ENCODE measurements around the gene GPD2.

GPD2 gene

DNA sequence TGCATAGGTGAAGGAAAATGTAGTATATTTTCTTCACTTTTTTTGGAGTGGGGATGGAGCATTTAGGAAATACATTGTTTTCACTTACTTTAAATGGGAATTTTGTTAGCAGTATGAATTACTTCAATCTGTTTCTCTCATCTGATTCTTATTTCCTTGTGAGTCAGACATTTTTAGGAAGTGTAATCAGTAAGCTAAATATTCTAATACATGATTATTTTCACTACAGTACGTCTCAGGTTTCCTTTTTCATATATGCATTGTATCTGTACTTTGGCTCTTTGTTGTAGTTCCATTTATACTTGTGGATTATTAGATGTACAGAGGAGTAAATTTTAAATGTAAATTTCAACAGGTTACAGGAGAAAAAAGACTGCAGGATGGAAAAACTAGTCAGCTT lies 27.9 kb downstream of the GPD2 start:
- Histone ChIP-seq H3K27ac (no peak overlapping the region), H3K4me3 (no peak overlapping the region), H3K36me3 (ENCODE audit: insufficient read depth, low read length) (no peaks in the 10 kb centered on the region), H3K9ac (ENCODE audit: insufficient read length) (no peak overlapping the region), H3K9me3 (ENCODE audit: low read depth, low read length) (no peaks in the 10 kb centered on the region)
- TF ChIP-seq FOXP2 (optimal IDR thresholded peaks at IDR 0.05; ENCODE audit: control extremely low read depth, extremely low read length, insufficient read depth) = no peak
- no peak for TF ChIP-seq EZH2 (IDR thresholded peaks at IDR 0.05)
- no peak for TF ChIP-seq POLR2AphosphoS5 (IDR thresholded peaks at IDR 0.05; ENCODE audit: borderline replicate concordance, low read depth, low read length)
- no peak for DNase-seq (ENCODE audit: low read depth, low spot score)

DNA sequence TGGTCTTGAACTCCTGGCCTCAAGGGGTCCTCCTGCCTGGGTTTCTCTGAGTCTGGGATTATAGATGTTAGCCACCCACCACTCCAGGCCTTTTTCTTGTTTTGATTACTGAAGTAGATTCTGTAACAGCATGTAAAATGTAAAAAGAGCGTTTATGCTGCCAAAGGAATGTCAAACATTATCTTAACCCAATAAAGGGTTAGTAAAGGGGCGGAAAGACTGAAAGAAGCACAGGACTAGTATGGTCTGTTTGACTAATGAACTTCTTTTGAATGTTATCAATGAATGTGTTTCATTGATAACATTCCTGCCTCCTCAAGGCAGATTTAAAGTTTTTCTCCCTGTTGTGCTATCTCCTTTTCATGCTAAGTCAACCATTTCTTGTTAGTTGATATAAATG lies 29.4 kb downstream of the GPD2 start:
- no peak overlapping the region for H3K27ac ChIP-seq

DNA sequence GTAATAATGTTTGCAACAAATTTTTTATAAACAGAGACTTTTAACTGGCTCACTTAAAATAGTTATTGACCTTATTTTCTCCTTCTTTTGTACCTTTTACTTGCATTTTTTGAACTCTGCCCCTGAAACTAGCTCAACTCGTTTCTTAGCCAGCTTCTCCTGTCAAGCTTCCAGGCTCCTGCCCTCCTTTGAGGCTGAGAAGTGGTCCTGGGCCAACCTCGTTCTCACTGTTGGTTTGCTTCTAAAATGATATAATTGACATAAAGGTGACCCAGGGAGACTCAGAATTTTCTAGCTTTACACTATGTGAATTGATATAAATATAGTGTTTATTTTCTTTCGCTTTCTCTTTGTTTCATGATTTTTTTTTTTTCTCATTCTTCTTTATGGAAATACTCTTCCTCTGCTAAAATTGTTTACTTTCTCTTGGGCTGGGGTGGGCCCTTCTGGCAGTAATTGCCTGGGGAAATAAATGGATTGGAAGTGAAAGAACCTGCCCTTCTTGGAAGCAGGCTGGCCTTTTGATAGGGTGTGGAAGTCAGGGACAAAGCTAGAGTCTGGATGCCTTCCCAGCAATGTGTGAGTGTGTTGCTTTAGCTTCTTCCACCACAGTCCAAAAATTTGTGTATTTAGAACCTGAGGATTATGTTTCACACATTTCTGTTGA lies 30.7 kb downstream of the GPD2 start:
- H3K4me3 ChIP-seq = no peak overlapping the region
- H3K27ac ChIP-seq = no peak overlapping the region
- no peak overlapping the region for H3K9ac ChIP-seq (ENCODE audit: insufficient read length)
- TF ChIP-seq FOXP2 (optimal IDR thresholded peaks at IDR 0.05; ENCODE audit: control extremely low read depth, extremely low read length, insufficient read depth) (no peak), EZH2 (IDR thresholded peaks at IDR 0.05) (no peak), POLR2AphosphoS5 (IDR thresholded peaks at IDR 0.05; ENCODE audit: borderline replicate concordance, low read depth, low read length) (no peak)
- H3K36me3 ChIP-seq (ENCODE audit: insufficient read depth, low read length) = no peaks in the 10 kb centered on the region
- no peak for DNase-seq (ENCODE audit: low read depth, low spot score)
- no peaks in the 10 kb centered on the region for H3K9me3 ChIP-seq (ENCODE audit: low read depth, low read length)

More for the DNA sequence above, 29.4 kb downstream of the GPD2 start:
- TF ChIP-seq EZH2 (IDR thresholded peaks at IDR 0.05) = no peak
- no peak for TF ChIP-seq POLR2AphosphoS5 (IDR thresholded peaks at IDR 0.05; ENCODE audit: borderline replicate concordance, low read depth, low read length)
- TF ChIP-seq FOXP2 (optimal IDR thresholded peaks at IDR 0.05; ENCODE audit: control extremely low read depth, extremely low read length, insufficient read depth) = no peak
- Histone ChIP-seq H3K4me3 (no peak overlapping the region), H3K9ac (ENCODE audit: insufficient read length) (no peak overlapping the region), H3K36me3 (ENCODE audit: insufficient read depth, low read length) (no peaks in the 10 kb centered on the region), H3K9me3 (ENCODE audit: low read depth, low read length) (no peaks in the 10 kb centered on the region)
- DNase-seq (ENCODE audit: low read depth, low spot score) = no peak

DNA sequence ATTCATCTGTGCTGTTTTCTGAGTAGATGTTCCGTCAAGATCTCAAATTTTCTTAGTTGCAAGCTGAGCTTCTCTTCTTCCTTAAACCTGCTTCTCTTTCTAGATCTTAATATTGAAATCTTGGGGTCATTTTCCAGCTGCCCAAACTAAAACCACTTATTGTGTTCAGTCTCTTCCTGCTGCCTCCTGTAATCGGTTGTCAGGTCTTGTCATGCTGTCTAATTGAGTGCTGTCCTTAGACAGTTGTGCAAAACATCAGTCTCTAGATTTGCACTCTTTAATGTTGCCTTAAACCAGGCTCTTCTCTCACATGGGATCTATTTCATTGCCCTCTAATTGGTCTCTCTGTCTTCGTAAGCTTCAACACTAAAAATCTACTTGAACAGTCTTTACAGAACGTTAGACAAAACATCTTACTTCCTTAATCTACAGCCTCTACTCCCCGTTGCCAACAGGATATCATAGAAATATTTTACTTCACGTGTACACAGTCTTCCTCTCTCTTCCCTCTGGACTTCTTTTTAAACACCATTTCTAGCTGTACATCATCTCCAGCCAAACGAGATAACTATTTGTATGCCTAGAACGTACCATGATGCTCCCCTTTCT lies 34.9 kb downstream of the GPD2 start:
- no peak for DNase-seq (ENCODE audit: low read depth, low spot score)
- Histone ChIP-seq H3K36me3 (ENCODE audit: insufficient read depth, low read length) (no peaks in the 10 kb centered on the region), H3K27ac (peak overlapping the region; percentile 50; the same call in 1 of the 2 replicates), H3K4me3 (no peak overlapping the region; the same call in 1 of the 2 replicates), H3K9ac (ENCODE audit: insufficient read length) (no peak overlapping the region), H3K9me3 (ENCODE audit: low read depth, low read length) (no peaks in the 10 kb centered on the region)
- TF ChIP-seq EZH2 (IDR thresholded peaks at IDR 0.05) (no peak), POLR2AphosphoS5 (IDR thresholded peaks at IDR 0.05; ENCODE audit: borderline replicate concordance, low read depth, low read length) (no peak), FOXP2 (optimal IDR thresholded peaks at IDR 0.05; ENCODE audit: control extremely low read depth, extremely low read length, insufficient read depth) (no peak)

DNA sequence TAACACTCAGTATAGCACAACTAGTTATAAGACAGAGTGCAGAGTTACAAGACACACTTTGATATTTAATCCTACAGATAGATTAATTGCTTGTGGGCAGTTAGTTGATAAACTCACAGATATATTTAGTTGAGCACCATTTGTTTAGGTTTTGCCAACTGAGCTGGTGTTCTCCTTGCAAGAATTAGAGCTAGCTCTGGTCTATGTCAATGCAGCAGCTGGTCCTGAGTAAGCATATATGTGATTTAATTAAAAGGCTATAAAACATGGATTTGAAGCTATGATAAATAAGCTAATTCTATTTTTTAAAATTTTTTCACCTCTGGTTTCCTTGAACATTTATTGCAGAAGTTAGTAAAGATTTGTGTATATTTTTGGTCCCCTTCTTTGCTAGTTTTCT lies 35.6 kb downstream of the GPD2 start:
- peak overlapping the region; percentile 50; the same call in 1 of the 2 replicates for H3K27ac ChIP-seq
- DNase-seq (ENCODE audit: low read depth, low spot score) = no peak
- no peak for TF ChIP-seq POLR2AphosphoS5 (IDR thresholded peaks at IDR 0.05; ENCODE audit: borderline replicate concordance, low read depth, low read length)
- no peak for TF ChIP-seq EZH2 (IDR thresholded peaks at IDR 0.05)
- TF ChIP-seq FOXP2 (optimal IDR thresholded peaks at IDR 0.05; ENCODE audit: control extremely low read depth, extremely low read length, insufficient read depth) = no peak
- no peaks in the 10 kb centered on the region for H3K9me3 ChIP-seq (ENCODE audit: low read depth, low read length)
- no peak overlapping the region for H3K9ac ChIP-seq (ENCODE audit: insufficient read length)
- peak overlapping the region; percentile 49; the same call in 1 of the 2 replicates for H3K4me3 ChIP-seq
- H3K36me3 ChIP-seq (ENCODE audit: insufficient read depth, low read length) = no peaks in the 10 kb centered on the region

DNA sequence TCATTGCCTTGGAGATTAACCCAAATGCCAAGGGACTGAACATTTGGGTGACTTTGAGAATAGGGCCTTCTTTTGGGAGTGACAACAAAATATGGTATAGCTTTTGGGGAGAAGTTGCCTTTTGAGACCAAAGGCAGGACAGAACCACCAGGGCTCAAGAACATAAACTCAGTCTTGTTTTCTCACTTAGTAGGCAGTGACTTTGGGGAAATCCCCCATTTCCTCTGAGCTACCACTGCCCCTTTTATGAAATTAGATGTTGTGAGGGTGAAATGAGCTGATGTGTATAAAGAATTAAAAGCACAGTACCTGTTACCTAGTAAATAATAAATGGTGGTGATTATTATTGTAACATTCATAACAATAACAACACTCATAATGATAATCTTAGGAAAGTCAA lies 36.5 kb downstream of the GPD2 start:
- no peak for TF ChIP-seq FOXP2 (optimal IDR thresholded peaks at IDR 0.05; ENCODE audit: control extremely low read depth, extremely low read length, insufficient read depth)
- Histone ChIP-seq H3K27ac (no peak overlapping the region), H3K9ac (ENCODE audit: insufficient read length) (no peak overlapping the region), H3K36me3 (ENCODE audit: insufficient read depth, low read length) (no peaks in the 10 kb centered on the region), H3K4me3 (no peak overlapping the region), H3K9me3 (ENCODE audit: low read depth, low read length) (no peaks in the 10 kb centered on the region)
- no peak for DNase-seq (ENCODE audit: low read depth, low spot score)

DNA sequence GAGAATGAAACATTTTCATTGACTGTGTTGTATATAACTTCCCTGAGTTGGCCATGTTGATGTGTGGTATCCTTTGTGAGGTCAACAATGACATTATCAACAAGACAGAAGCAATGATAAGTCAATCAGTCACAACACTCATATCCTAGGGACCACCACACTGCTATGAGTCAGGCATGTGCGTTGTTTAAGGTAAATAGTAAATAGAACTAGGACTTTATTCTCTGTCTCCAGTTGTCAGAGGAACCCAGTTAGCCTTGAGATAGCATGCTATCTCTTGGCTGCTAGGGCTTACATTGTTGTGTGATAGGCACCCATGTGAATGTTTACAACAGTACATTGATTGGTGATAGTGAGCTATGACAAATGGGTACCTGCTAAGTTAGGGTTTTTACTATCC lies 37.3 kb downstream of the GPD2 start:
- Histone ChIP-seq H3K27ac (no peak overlapping the region), H3K36me3 (ENCODE audit: insufficient read depth, low read length) (no peaks in the 10 kb centered on the region), H3K4me3 (no peak overlapping the region), H3K9me3 (ENCODE audit: low read depth, low read length) (no peaks in the 10 kb centered on the region), H3K9ac (ENCODE audit: insufficient read length) (no peak overlapping the region)
- TF ChIP-seq POLR2AphosphoS5 (IDR thresholded peaks at IDR 0.05; ENCODE audit: borderline replicate concordance, low read depth, low read length) = no peak
- TF ChIP-seq EZH2 (IDR thresholded peaks at IDR 0.05) = no peak
- TF ChIP-seq FOXP2 (optimal IDR thresholded peaks at IDR 0.05; ENCODE audit: control extremely low read depth, extremely low read length, insufficient read depth) = no peak
- DNase-seq (ENCODE audit: low read depth, low spot score) = no peak

DNA sequence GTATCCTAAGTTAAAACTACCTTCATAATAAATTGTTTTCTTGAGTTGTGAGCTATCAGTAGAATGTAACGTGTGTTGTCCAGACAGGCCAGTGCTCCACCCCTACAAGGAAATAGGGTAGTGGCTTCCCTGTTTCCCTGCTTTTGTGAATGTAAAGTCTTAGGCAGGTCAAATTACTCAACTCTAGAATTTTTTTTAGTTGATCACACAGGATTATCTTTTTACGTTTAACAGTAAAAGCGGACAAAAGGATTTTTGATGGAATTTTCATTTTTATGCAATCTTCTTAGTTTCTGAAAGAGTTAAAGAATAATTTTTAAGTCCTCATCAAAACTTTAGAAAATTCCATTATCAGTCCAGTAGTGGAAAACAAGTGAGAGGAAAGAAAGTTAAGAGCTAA lies 38.2 kb downstream of the GPD2 start:
- DNase-seq (ENCODE audit: low read depth, low spot score) = no peak
- TF ChIP-seq POLR2AphosphoS5 (IDR thresholded peaks at IDR 0.05; ENCODE audit: borderline replicate concordance, low read depth, low read length) = no peak
- TF ChIP-seq FOXP2 (optimal IDR thresholded peaks at IDR 0.05; ENCODE audit: control extremely low read depth, extremely low read length, insufficient read depth) = no peak
- TF ChIP-seq EZH2 (IDR thresholded peaks at IDR 0.05) = no peak
- no peak overlapping the region for H3K27ac ChIP-seq

More for the DNA sequence above, 38.2 kb downstream of the GPD2 start:
- H3K9ac ChIP-seq (ENCODE audit: insufficient read length) = no peak overlapping the region
- H3K4me3 ChIP-seq = no peak overlapping the region
- no peaks in the 10 kb centered on the region for H3K9me3 ChIP-seq (ENCODE audit: low read depth, low read length)
- no peaks in the 10 kb centered on the region for H3K36me3 ChIP-seq (ENCODE audit: insufficient read depth, low read length)
